ACC112 (cell line): Measurements from ENCODE around the gene ITGA3.

ENCODE experiments used
- H2AFZ ChIP-seq: fragments of 200-600 bp; sonication (generic); one replicate; pipeline ENCODE4 v1.6.0; 2017; ENCODE audit warnings: antibody characterized with exemption, low read length; ENCODE audit not compliant: unreplicated experiment
- H3K27ac ChIP-seq: fragments of 200-600 bp; sonication (generic); 2 replicates; pipeline ENCODE4 v1.5.1; 2014; ENCODE audit warnings: low read depth, mild to moderate bottlenecking, antibody characterized with exemption, low read length, moderate library complexity
- H3K27me3 ChIP-seq: fragments of 200-600 bp; sonication (generic); 2 replicates; pipeline ENCODE4 v1.6.1; 2014; ENCODE audit warnings: mild to moderate bottlenecking, antibody characterized with exemption, low read length, moderate library complexity, mixed read lengths; ENCODE audit not compliant: insufficient read depth
- H3K36me3 ChIP-seq: fragments of 200-600 bp; sonication (generic); 2 replicates; pipeline ENCODE4 v1.6.1; 2016; ENCODE audit warnings: mild to moderate bottlenecking, antibody characterized with exemption, low read length, moderate library complexity, mixed read lengths; ENCODE audit not compliant: insufficient read depth
- H3K4me1 ChIP-seq: fragments of 200-600 bp; sonication (generic); one replicate; pipeline ENCODE4 v1.6.1; 2016; ENCODE audit warnings: low read length, mixed read lengths; ENCODE audit not compliant: insufficient read depth, unreplicated experiment, control insufficient read depth
- H3K4me3 ChIP-seq: fragments of 200-600 bp; sonication (generic); 2 replicates; pipeline ENCODE4 v1.5.1; 2014; ENCODE audit warnings: mild to moderate bottlenecking, low read depth, low read length
- H3K79me2 ChIP-seq: fragments of 200-600 bp; sonication (generic); one replicate; pipeline ENCODE4 v1.6.0; 2016; ENCODE audit warnings: low read length; ENCODE audit not compliant: control insufficient read depth, unreplicated experiment, insufficient read depth

Gene ITGA3

DNA sequence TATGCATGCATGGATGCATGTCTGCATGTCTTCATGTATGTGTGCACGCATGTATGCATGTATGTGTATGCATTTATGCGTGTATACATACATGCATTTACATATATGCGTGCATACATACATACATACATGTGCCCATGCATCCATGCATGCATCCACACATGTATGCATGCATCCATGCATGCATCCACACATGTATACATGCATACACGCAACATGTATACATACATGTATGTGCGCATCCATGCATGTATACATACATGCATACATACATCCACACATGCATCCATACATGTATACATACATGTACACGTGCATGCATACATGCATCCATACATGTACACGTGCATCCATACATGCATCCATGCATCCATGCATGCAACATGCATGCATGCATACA lies 31.1 kb upstream of the ITGA3 start:
- no peaks in the 10 kb centered on the region for H3K27me3 ChIP-seq
- H2AFZ ChIP-seq = no peak overlapping the region
- no peaks in the 10 kb centered on the region for H3K79me2 ChIP-seq
- H3K4me3 ChIP-seq = no peak overlapping the region
- H3K27ac ChIP-seq = no peak overlapping the region
- H3K36me3 ChIP-seq = no peaks in the 10 kb centered on the region
- H3K4me1 ChIP-seq = peaks cover 26% of the 10 kb centered on the region

- no peak overlapping the region for H2AFZ ChIP-seq
- H3K27ac ChIP-seq = no peak overlapping the region
- no peak overlapping the region for H3K4me3 ChIP-seq
- H3K79me2 ChIP-seq = no peaks in the 10 kb centered on the region
- H3K4me1 ChIP-seq = peaks cover 26% of the 10 kb centered on the region
- no peaks in the 10 kb centered on the region for H3K27me3 ChIP-seq
- H3K36me3 ChIP-seq = no peaks in the 10 kb centered on the region
These were observed 29.7 kb upstream of the ITGA3 start for GRCh38 chr17:50026046-50026675.

DNA sequence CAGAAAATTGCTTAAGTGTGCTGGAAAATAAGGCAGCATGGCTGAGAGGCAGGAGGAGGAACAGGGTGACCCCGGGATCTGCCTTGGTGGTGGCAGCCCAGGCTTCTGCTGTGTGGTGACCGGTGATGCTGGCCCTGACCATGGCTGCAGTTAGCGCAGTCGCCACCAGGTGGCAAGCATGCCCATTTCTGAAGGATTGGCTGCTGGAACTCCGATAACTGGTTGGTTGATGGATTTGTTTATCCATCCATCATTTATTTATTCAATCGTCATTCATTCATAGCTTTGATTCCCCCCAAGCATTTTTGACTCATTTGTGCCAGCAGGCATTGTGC lies 29.1 kb upstream of the ITGA3 start:
- peak overlapping the region; percentile 87 for H3K27ac ChIP-seq

GRCh38 chr17:50027172-50027880 lies 28.6 kb upstream of the ITGA3 start:
- Histone ChIP-seq H3K27me3 (no peaks in the 10 kb centered on the region), H3K4me3 (peak overlapping the region; percentile 69), H3K4me1 (peaks cover 26% of the 10 kb centered on the region), H3K79me2 (no peaks in the 10 kb centered on the region), H2AFZ (no peak overlapping the region), H3K36me3 (no peaks in the 10 kb centered on the region), H3K27ac (peak overlapping the region; percentile 87)

More for the DNA sequence above, 29.1 kb upstream of the ITGA3 start:
- no peaks in the 10 kb centered on the region for H3K36me3 ChIP-seq
- no peaks in the 10 kb centered on the region for H3K79me2 ChIP-seq
- H3K4me3 ChIP-seq = peak overlapping the region; percentile 69
- H3K27me3 ChIP-seq = no peaks in the 10 kb centered on the region
- H2AFZ ChIP-seq = no peak overlapping the region
- H3K4me1 ChIP-seq = peaks cover 26% of the 10 kb centered on the region

- no peaks in the 10 kb centered on the region for H3K27me3 ChIP-seq
- H3K4me1 ChIP-seq = peaks cover 26% of the 10 kb centered on the region
- H2AFZ ChIP-seq = no peak overlapping the region
- no peaks in the 10 kb centered on the region for H3K36me3 ChIP-seq
- no peaks in the 10 kb centered on the region for H3K79me2 ChIP-seq
- peak overlapping the region; percentile 87 for H3K27ac ChIP-seq
- peak overlapping the region; percentile 69 for H3K4me3 ChIP-seq
These were observed 27.8 kb upstream of the ITGA3 start for GRCh38 chr17:50027881-50028735.

GRCh38 chr17:50028736-50029120 lies 27.2 kb upstream of the ITGA3 start:
- peaks cover 26% of the 10 kb centered on the region for H3K4me1 ChIP-seq
- no peak overlapping the region for H2AFZ ChIP-seq
- H3K4me3 ChIP-seq = no peak overlapping the region
- H3K27me3 ChIP-seq = no peaks in the 10 kb centered on the region
- no peaks in the 10 kb centered on the region for H3K79me2 ChIP-seq
- H3K36me3 ChIP-seq = no peaks in the 10 kb centered on the region
- peak overlapping the region; percentile 87 for H3K27ac ChIP-seq

- Histone ChIP-seq H2AFZ (no peak overlapping the region), H3K79me2 (no peaks in the 10 kb centered on the region), H3K4me1 (peaks cover 26% of the 10 kb centered on the region), H3K4me3 (no peak overlapping the region), H3K36me3 (no peaks in the 10 kb centered on the region), H3K27me3 (no peaks in the 10 kb centered on the region), H3K27ac (peak overlapping the region; percentile 87)
These were observed 26.7 kb upstream of the ITGA3 start for GRCh38 chr17:50029185-50029584.

DNA sequence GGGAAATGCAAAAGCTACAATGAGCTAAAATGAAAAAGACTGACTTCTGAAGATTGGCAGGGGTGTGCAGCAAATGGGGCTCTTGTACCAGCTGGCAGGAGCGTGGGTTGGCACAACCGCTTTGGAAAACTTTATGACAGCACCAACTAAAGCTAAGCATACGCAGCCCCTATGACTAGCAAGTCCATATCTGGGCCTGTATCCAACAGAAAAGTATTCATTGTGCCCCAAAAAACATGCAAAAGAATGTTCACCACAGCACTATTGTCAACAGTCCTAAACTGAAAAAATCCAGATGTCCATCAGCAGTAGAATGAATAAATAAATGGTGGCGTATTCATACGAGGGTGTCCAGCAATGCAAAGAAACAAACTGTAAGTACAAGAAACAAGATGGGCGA lies 22.6 kb upstream of the ITGA3 start:
- H3K27ac ChIP-seq = no peak overlapping the region
- H2AFZ ChIP-seq = no peak overlapping the region
- H3K36me3 ChIP-seq = no peaks in the 10 kb centered on the region
- no peak overlapping the region for H3K4me3 ChIP-seq
- H3K4me1 ChIP-seq = peaks cover 39% of the 10 kb centered on the region
- no peaks in the 10 kb centered on the region for H3K79me2 ChIP-seq
- no peaks in the 10 kb centered on the region for H3K27me3 ChIP-seq

DNA sequence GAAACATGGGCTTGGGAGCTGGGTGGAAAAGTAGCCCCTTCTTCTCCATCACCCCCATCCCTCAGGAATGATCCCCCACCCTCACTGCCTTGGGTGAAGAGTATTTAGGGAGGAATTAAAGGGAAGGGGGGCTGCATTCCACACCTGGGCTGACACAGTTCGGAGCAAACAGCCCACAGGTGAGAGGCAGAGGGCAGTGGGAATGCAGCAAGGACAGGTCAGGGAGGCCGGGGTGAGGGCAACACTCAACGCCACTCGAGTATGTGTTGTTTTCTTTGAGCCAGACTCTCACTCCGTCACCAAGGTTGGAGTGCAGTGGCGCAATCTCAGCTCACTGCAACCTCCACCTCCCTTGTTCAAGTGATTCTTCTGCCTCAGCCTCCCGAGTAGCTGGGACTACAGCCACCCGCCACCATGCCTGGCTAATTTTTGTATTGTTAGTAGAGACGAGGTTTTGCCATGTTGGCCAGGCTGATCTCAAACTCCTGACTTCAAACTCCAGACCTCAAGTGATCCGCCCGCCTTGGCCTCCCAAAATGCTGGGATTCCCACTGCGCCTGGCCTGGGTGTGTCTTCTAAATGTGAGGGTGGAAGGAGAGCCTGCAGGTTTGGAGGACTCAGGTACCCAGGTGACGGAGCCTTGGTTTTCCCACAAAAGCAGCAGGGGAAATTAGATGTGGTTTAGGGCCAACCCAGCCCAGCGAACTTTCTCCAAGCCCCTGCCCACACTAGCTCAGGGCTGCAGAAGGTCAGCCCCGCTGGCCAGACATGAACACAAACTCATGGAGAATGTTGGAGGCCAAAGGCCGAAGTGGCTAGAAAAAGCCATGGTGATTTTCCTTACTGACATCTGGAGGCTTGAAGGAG lies 21.2 kb upstream of the ITGA3 start:
- Histone ChIP-seq H3K4me1 (peaks cover 30% of the 10 kb centered on the region), H3K27ac (no peak overlapping the region), H3K36me3 (no peaks in the 10 kb centered on the region), H3K79me2 (no peaks in the 10 kb centered on the region), H2AFZ (no peak overlapping the region), H3K27me3 (no peaks in the 10 kb centered on the region), H3K4me3 (no peak overlapping the region)

DNA sequence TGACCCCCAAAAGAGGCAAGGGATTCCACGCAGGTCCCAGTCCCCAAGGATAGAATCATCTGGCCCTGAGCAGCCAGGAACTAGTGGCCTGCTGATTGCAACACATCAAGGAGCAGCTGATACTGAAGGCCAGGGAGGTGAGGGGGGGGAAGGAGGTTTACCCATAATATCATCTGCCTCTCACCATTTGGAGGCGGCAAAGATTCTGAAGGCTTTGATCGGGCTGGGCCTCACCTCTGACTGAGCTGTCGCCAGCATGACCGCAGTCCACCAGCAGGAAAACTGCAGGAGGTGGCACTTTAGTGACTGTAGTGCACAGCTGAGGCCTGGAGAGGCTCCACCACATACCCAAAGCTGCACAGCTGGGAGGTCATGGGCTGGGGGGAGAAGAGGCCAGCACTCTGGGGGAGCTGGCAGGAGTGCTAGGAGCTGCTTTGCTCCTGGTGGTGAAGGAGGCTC lies 20.5 kb upstream of the ITGA3 start:
- Histone ChIP-seq H3K4me1 (peaks cover 30% of the 10 kb centered on the region), H3K27ac (no peak overlapping the region), H3K36me3 (no peaks in the 10 kb centered on the region), H2AFZ (no peak overlapping the region), H3K27me3 (no peaks in the 10 kb centered on the region), H3K4me3 (no peak overlapping the region), H3K79me2 (no peaks in the 10 kb centered on the region)
